ENCODE data around the gene CDH4. TPM values are rescaled to one million over a fixed set of nuclear protein-coding genes. Genes with fewer than 3 reads are reported as not detected.

CDH4 gene
- total RNA-seq, 1 donor from 2014 or later = 0.23 TPM

- no peak for TF ChIP-seq CTCF (IDR thresholded peaks at IDR 0.05; ENCODE audit: unreplicated experiment)
- Mint-ChIP-seq H3K36me3 (ENCODE audit: low read depth, unreplicated experiment) (no peaks in the 10 kb centered on the region), H3K4me3 (ENCODE audit: unreplicated experiment) (no peak overlapping the region), H3K9me3 (ENCODE audit: unreplicated experiment) (no peaks in the 10 kb centered on the region), H3K27me3 (ENCODE audit: unreplicated experiment) (peaks cover 11% of the 10 kb centered on the region), H3K27ac (ENCODE audit: unreplicated experiment) (no peak overlapping the region), H3K4me1 (ENCODE audit: unreplicated experiment) (no peaks in the 10 kb centered on the region)
- no peak for DNase-seq (ENCODE audit: low spot score)
These were observed 439.2 kb downstream of the CDH4 start for GRCh38 chr20:61690993-61691838.

- DNase-seq (ENCODE audit: low spot score) = no peak
- Mint-ChIP-seq H3K4me3 (ENCODE audit: unreplicated experiment) (no peak overlapping the region), H3K27me3 (ENCODE audit: unreplicated experiment) (peaks cover 13% of the 10 kb centered on the region), H3K36me3 (ENCODE audit: low read depth, unreplicated experiment) (no peaks in the 10 kb centered on the region), H3K9me3 (ENCODE audit: unreplicated experiment) (no peaks in the 10 kb centered on the region), H3K27ac (ENCODE audit: unreplicated experiment) (no peak overlapping the region), H3K4me1 (ENCODE audit: unreplicated experiment) (no peaks in the 10 kb centered on the region)
- TF ChIP-seq CTCF (IDR thresholded peaks at IDR 0.05; ENCODE audit: unreplicated experiment) = no peak
These were observed 439.9 kb downstream of the CDH4 start for GRCh38 chr20:61691978-61692377.

GRCh38 chr20:61692479-61692878 lies 440.4 kb downstream of the CDH4 start:
- DNase-seq (ENCODE audit: low spot score) = no peak
- H3K27me3 Mint-ChIP-seq (ENCODE audit: unreplicated experiment) = peaks cover 13% of the 10 kb centered on the region
- no peaks in the 10 kb centered on the region for H3K36me3 Mint-ChIP-seq (ENCODE audit: low read depth, unreplicated experiment)
- H3K4me3 Mint-ChIP-seq (ENCODE audit: unreplicated experiment) = no peak overlapping the region
- TF ChIP-seq CTCF (IDR thresholded peaks at IDR 0.05; ENCODE audit: unreplicated experiment) = no peak
- no peak overlapping the region for H3K27ac Mint-ChIP-seq (ENCODE audit: unreplicated experiment)
- no peaks in the 10 kb centered on the region for H3K9me3 Mint-ChIP-seq (ENCODE audit: unreplicated experiment)
- no peaks in the 10 kb centered on the region for H3K4me1 Mint-ChIP-seq (ENCODE audit: unreplicated experiment)

GRCh38 chr20:61693055-61693600 lies 441.1 kb downstream of the CDH4 start:
- DNase-seq (ENCODE audit: low spot score) = no peak
- no peak for TF ChIP-seq CTCF (IDR thresholded peaks at IDR 0.05; ENCODE audit: unreplicated experiment)
- Mint-ChIP-seq H3K9me3 (ENCODE audit: unreplicated experiment) (no peaks in the 10 kb centered on the region), H3K36me3 (ENCODE audit: low read depth, unreplicated experiment) (no peaks in the 10 kb centered on the region), H3K4me1 (ENCODE audit: unreplicated experiment) (no peaks in the 10 kb centered on the region), H3K27ac (ENCODE audit: unreplicated experiment) (no peak overlapping the region), H3K27me3 (ENCODE audit: unreplicated experiment) (peaks cover 12% of the 10 kb centered on the region), H3K4me3 (ENCODE audit: unreplicated experiment) (no peak overlapping the region)

GRCh38 chr20:61694682-61695081 lies 442.6 kb downstream of the CDH4 start:
- no peak overlapping the region for H3K4me3 Mint-ChIP-seq (ENCODE audit: unreplicated experiment)
- TF ChIP-seq CTCF (IDR thresholded peaks at IDR 0.05; ENCODE audit: unreplicated experiment) = no peak
- H3K36me3 Mint-ChIP-seq (ENCODE audit: low read depth, unreplicated experiment) = no peaks in the 10 kb centered on the region
- no peaks in the 10 kb centered on the region for H3K4me1 Mint-ChIP-seq (ENCODE audit: unreplicated experiment)
- H3K27ac Mint-ChIP-seq (ENCODE audit: unreplicated experiment) = no peak overlapping the region
- no peaks in the 10 kb centered on the region for H3K9me3 Mint-ChIP-seq (ENCODE audit: unreplicated experiment)
- no peak for DNase-seq (ENCODE audit: low spot score)
- H3K27me3 Mint-ChIP-seq (ENCODE audit: unreplicated experiment) = peaks cover 11% of the 10 kb centered on the region

Measured in endothelial cell (in vitro differentiated cells).